T-helper 1 cell treated with Interleukin-12 subunit alpha and Interleukin-12 subunit beta and Interleukin-4 antibody, amounts not matched to agents 30 μg/mL and 1 μg/mL, for 36 hours (primary cell): ENCODE measurements around the gene BEGAIN.

Experiments used
- H3K27ac Mint-ChIP-seq: one replicate; pipeline ENCODE4 v1.8.0; 2021; ENCODE audit warnings: mild to moderate bottlenecking, mixed read lengths
- H3K27me3 Mint-ChIP-seq: one replicate; pipeline ENCODE4 v1.8.0; 2021; ENCODE audit warnings: low read depth, mixed read lengths
- H3K36me3 Mint-ChIP-seq: one replicate; pipeline ENCODE4 v1.8.0; 2021; ENCODE audit warnings: low read depth, mixed read lengths
- H3K4me1 Mint-ChIP-seq: one replicate; pipeline ENCODE4 v1.8.0; 2021; ENCODE audit warnings: low read depth, mixed read lengths
- H3K4me3 Mint-ChIP-seq: one replicate; pipeline ENCODE4 v1.8.0; 2021; ENCODE audit warnings: mild to moderate bottlenecking, moderate library complexity, mixed read lengths
- H3K9me3 Mint-ChIP-seq: one replicate; pipeline ENCODE4 v1.8.0; 2021; ENCODE audit warnings: mixed read lengths

BEGAIN gene

GRCh38 chr14:100585448-100586152 lies 1.6 kb downstream of the BEGAIN start:
- Mint-ChIP-seq H3K4me3 (peak overlapping the region; percentile 43), H3K4me1 (no peaks in the 10 kb centered on the region), H3K27me3 (peaks cover 30% of the 10 kb centered on the region), H3K27ac (no peak overlapping the region), H3K9me3 (no peaks in the 10 kb centered on the region), H3K36me3 (no peaks in the 10 kb centered on the region)

- Mint-ChIP-seq H3K36me3 (no peaks in the 10 kb centered on the region), H3K27me3 (peaks cover 17% of the 10 kb centered on the region), H3K9me3 (no peaks in the 10 kb centered on the region)
Observed at GRCh38 chr14:100584056-100585031, 2.9 kb downstream of the BEGAIN start.

GRCh38 chr14:100583245-100583644 lies 4.0 kb downstream of the BEGAIN start:
- no peaks in the 10 kb centered on the region for H3K4me1 Mint-ChIP-seq
- no peaks in the 10 kb centered on the region for H3K9me3 Mint-ChIP-seq
- H3K36me3 Mint-ChIP-seq = no peaks in the 10 kb centered on the region
- H3K27me3 Mint-ChIP-seq = peaks cover 13% of the 10 kb centered on the region
- no peak overlapping the region for H3K4me3 Mint-ChIP-seq
- no peak overlapping the region for H3K27ac Mint-ChIP-seq

More at GRCh38 chr14:100584056-100585031, 2.9 kb downstream of the BEGAIN start:
- Mint-ChIP-seq H3K27ac (no peak overlapping the region), H3K4me1 (no peaks in the 10 kb centered on the region), H3K4me3 (no peak overlapping the region)

GRCh38 chr14:100582496-100583165 lies 4.6 kb downstream of the BEGAIN start:
- H3K4me3 Mint-ChIP-seq = no peak overlapping the region
- peaks cover 6% of the 10 kb centered on the region for H3K27me3 Mint-ChIP-seq
- H3K4me1 Mint-ChIP-seq = no peaks in the 10 kb centered on the region
- H3K27ac Mint-ChIP-seq = no peak overlapping the region
- H3K9me3 Mint-ChIP-seq = no peaks in the 10 kb centered on the region
- no peaks in the 10 kb centered on the region for H3K36me3 Mint-ChIP-seq

- no peaks in the 10 kb centered on the region for H3K9me3 Mint-ChIP-seq
- H3K4me1 Mint-ChIP-seq = no peaks in the 10 kb centered on the region
- H3K36me3 Mint-ChIP-seq = no peaks in the 10 kb centered on the region
- no peak overlapping the region for H3K27ac Mint-ChIP-seq
- no peak overlapping the region for H3K4me3 Mint-ChIP-seq
- peaks cover 5% of the 10 kb centered on the region for H3K27me3 Mint-ChIP-seq
Observed at GRCh38 chr14:100581228-100582145, 5.7 kb downstream of the BEGAIN start.

- Mint-ChIP-seq H3K27me3 (peaks cover 1% of the 10 kb centered on the region), H3K4me3 (no peak overlapping the region), H3K36me3 (no peaks in the 10 kb centered on the region), H3K4me1 (no peaks in the 10 kb centered on the region), H3K27ac (no peak overlapping the region), H3K9me3 (no peaks in the 10 kb centered on the region)
Observed at GRCh38 chr14:100580316-100581227, 6.6 kb downstream of the BEGAIN start.

GRCh38 chr14:100578552-100578951 lies 8.7 kb downstream of the BEGAIN start:
- Mint-ChIP-seq H3K27me3 (no peaks in the 10 kb centered on the region), H3K4me3 (no peak overlapping the region), H3K36me3 (no peaks in the 10 kb centered on the region), H3K9me3 (no peaks in the 10 kb centered on the region), H3K27ac (no peak overlapping the region), H3K4me1 (no peaks in the 10 kb centered on the region)

GRCh38 chr14:100577986-100578431 lies 9.2 kb downstream of the BEGAIN start:
- no peaks in the 10 kb centered on the region for H3K36me3 Mint-ChIP-seq
- no peaks in the 10 kb centered on the region for H3K27me3 Mint-ChIP-seq
- no peak overlapping the region for H3K4me3 Mint-ChIP-seq
- H3K4me1 Mint-ChIP-seq = no peaks in the 10 kb centered on the region
- no peaks in the 10 kb centered on the region for H3K9me3 Mint-ChIP-seq
- no peak overlapping the region for H3K27ac Mint-ChIP-seq

GRCh38 chr14:100577321-100577985 lies 9.8 kb downstream of the BEGAIN start:
- Mint-ChIP-seq H3K9me3 (no peaks in the 10 kb centered on the region), H3K36me3 (no peaks in the 10 kb centered on the region), H3K4me1 (peaks cover 3% of the 10 kb centered on the region), H3K27ac (no peak overlapping the region), H3K4me3 (no peak overlapping the region), H3K27me3 (peaks cover 5% of the 10 kb centered on the region)

GRCh38 chr14:100576091-100577085 lies 10.8 kb downstream of the BEGAIN start:
- H3K4me1 Mint-ChIP-seq = peaks cover 3% of the 10 kb centered on the region
- H3K27ac Mint-ChIP-seq = no peak overlapping the region
- H3K9me3 Mint-ChIP-seq = no peaks in the 10 kb centered on the region
- H3K36me3 Mint-ChIP-seq = no peaks in the 10 kb centered on the region
- no peak overlapping the region for H3K4me3 Mint-ChIP-seq
- H3K27me3 Mint-ChIP-seq = peaks cover 14% of the 10 kb centered on the region

GRCh38 chr14:100575266-100575995 lies 11.8 kb downstream of the BEGAIN start:
- H3K27ac Mint-ChIP-seq = no peak overlapping the region

More at GRCh38 chr14:100575266-100575995, 11.8 kb downstream of the BEGAIN start:
- peaks cover 18% of the 10 kb centered on the region for H3K27me3 Mint-ChIP-seq
- no peaks in the 10 kb centered on the region for H3K9me3 Mint-ChIP-seq
- peaks cover 3% of the 10 kb centered on the region for H3K4me1 Mint-ChIP-seq
- H3K36me3 Mint-ChIP-seq = no peaks in the 10 kb centered on the region
- no peak overlapping the region for H3K4me3 Mint-ChIP-seq
